NOMO-1 treated with DMSO at 0.1 percent for 48 hours (cell line): ENCODE results near the gene BICC1.

Source experiments
- DNase-seq: peaks from one replicate; lab custom pipeline; 2025; ENCODE audit not compliant: unreplicated experiment; lab: John Stamatoyannopoulos, UW

Gene BICC1

GRCh38 chr10:58698777-58699356, 186.2 kb downstream of the BICC1 start:
- DNase-seq: no peak

GRCh38 chr10:58700591-58700990, 187.9 kb downstream of the BICC1 start:
- no peak for DNase-seq

DNA sequence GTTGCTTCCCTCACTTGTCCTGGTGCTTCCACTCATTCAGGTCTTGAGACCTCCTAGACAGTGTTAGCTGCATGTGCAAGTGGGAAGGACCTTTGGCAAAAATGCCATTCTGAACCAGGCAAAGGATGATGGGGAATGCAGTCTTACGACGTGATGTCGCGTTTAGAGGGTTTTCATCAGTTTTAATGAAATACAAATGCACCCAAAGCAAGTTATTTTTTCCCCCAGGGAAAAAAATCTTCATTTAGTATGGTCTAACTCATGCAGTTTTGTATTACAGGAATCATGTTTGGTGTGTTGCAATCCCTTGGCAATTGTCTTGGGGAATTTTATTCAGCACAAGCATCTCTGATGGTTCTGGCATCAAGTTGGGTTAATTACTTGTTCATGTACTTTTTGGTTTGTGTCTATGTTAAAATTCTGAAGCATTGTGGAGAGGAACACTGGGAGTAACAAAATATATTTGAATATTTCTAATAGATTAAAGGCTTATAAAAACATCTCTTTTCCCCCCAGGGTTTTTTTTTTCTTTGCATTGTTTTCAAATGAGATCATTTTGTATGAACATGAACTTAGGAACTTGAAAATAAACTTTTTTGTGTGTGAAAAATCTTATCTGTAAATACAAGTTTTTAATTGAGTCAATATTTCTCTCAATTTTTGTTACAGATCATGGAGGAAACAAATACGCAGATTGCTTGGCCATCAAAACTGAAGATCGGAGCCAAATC, 188.9 kb downstream of the BICC1 start:
- DNase-seq: no peak

- no peak for DNase-seq
Observed at GRCh38 chr10:58704226-58704625, 191.6 kb downstream of the BICC1 start.

- DNase-seq: no peak
Observed at GRCh38 chr10:58704671-58705141, 192.0 kb downstream of the BICC1 start.

DNA sequence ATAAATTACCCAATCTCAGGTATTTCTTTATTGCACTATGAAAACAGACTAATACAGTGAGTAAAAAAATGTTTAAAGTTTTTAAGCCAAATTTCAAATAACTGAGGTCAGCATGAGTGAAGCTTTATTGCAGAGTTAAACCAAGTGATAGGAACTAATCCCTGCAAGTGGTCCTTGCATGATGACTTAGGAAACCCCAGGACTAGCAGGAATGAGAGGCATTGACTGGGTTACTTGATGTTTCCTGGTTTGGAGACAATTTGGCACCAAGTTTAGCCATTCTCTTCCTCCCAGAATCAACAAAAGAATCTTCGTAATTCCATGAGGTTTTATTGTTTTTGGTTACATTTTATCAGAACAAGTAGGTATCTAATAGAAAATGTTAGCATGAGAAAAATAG, 194.2 kb downstream of the BICC1 start:
- DNase-seq: no peak

DNA sequence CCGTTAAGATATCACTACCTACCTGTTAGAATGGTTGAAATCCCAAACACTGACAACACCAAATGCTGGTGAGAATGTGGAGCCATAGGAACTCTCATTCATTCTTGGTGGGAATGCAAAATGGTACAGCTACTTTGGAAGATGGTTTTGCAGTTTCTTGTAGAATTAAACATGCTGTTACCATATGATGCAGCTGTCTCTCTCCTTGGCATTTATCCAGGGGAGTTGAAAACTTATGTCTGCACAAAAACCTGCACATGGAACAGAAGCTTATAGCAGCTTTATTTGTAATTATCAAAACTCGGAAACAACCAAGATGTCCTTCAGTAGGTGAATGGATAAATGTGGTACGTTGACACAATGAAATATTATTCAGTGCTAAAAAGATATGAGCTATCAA, 199.5 kb downstream of the BICC1 start:
- DNase-seq: no peak

- no peak for DNase-seq
Observed at GRCh38 chr10:58712982-58713381, 200.3 kb downstream of the BICC1 start.

DNA sequence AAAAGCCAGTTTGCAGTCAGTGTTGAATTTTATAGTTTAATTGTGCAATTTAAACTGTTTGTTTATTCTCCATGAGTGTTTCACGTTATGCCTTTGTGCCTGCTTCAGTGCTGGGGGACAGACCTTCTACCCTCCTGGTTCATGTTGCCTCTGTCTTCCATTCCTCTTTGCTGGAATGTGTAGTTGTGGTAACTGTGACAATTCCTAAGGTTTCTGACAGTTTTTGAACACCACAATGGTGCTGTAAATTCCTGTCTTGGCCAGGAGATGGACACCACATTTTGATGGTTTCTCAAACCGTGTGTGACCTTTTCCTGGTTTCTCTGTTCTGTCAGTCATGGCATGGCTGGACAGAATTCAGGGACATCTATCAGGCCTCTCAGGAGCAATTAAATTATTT, 201.7 kb downstream of the BICC1 start:
- no peak for DNase-seq

- no peak for DNase-seq
Observed at GRCh38 chr10:58715061-58715460, 202.4 kb downstream of the BICC1 start.

GRCh38 chr10:58718596-58718995, 205.9 kb downstream of the BICC1 start:
- no peak for DNase-seq

GRCh38 chr10:58721601-58722281, 209.1 kb downstream of the BICC1 start:
- no peak for DNase-seq

GRCh38 chr10:58723186-58723585, 210.5 kb downstream of the BICC1 start:
- DNase-seq: no peak

GRCh38 chr10:58723966-58724365, 211.3 kb downstream of the BICC1 start:
- peak; percentile 66 for DNase-seq

- DNase-seq: no peak
Observed at GRCh38 chr10:58724781-58725180, 212.1 kb downstream of the BICC1 start.

DNA sequence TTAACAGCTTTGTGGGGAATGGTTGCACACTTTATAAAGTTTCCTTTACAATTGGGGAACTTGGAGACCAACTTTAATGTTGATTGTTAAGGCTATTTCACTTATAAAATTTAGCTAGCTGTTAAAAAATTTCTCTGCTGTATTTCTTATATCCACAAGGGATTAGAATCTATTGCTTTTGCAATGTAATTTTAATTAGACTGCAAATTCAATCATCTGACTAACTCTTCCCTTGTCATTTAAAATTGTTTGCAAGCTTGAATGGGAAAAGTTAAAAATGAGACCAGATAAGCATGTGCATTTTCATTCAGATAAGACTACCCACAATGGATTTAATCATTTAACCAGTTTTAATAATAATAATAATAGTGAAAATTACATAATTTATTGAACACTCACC, 213.2 kb downstream of the BICC1 start:
- no peak for DNase-seq

- DNase-seq: no peak
Observed at GRCh38 chr10:58727633-58728032, 215.0 kb downstream of the BICC1 start.

DNA sequence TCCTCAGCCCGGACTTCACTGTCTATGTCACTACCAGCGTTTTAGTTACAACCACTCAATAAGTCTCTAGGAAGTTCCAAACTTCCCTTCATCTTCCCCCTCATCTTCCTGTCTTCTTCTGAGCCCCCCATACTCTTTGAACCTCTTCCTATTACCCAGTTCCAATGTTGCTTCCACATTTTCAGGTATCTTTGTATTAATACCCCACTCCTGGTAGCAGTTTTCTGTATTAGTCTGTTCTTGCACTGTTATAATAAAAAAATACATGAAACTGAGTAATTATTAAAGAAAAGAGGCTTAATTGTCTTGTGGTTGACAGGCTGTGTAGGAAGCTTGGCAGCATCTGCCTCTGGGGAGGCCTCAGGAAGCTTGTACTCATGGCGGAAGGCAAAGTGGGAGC, 218.6 kb downstream of the BICC1 start:
- no peak for DNase-seq

- DNase-seq: no peak
Observed at GRCh38 chr10:58733436-58733835, 220.8 kb downstream of the BICC1 start.

- no peak for DNase-seq
Observed at GRCh38 chr10:58734116-58734515, 221.4 kb downstream of the BICC1 start.

- no peak for DNase-seq
Observed at GRCh38 chr10:58734664-58735063, 222.0 kb downstream of the BICC1 start.

DNA sequence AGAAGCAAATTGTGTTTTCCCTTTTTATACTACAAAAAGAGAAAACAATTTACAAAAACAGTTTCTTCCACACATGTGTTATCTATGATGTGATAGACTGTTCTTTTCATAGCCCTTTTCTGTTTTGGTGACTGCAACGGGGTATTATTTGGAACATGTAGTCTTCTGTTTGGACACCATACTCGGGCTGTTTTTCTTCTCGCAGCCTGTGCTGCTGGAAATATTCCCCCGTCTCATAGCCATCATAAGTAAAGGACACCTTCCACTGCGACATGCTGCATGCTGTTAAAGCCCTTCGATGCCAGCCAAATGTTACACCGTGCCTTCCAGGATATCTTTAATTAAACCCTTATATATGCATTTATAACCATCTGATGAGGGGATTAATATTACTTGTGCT, 222.4 kb downstream of the BICC1 start:
- no peak for DNase-seq
